GM20000 (cell line): ENCODE data around the gene IFI6.

Experiments used
- DNase-seq: peaks from one replicate; pipeline ENCODE4 v3.0.0; 2012; ENCODE audit warnings: low spot score
- TF ChIP-seq, protein P1 (sequence below): IDR thresholded peaks from 2 replicates; pipeline ENCODE4 v1.5.1; 2012; ENCODE audit warnings: mild to moderate bottlenecking, control low read depth; ENCODE audit errors: extremely low read depth, missing control alignments

Gene IFI6

GRCh38 chr1:27668808-27669723 is 2.9 kb downstream of the IFI6 start:
- DNase-seq: peak; percentile 84
- TF ChIP-seq, protein P1, sequence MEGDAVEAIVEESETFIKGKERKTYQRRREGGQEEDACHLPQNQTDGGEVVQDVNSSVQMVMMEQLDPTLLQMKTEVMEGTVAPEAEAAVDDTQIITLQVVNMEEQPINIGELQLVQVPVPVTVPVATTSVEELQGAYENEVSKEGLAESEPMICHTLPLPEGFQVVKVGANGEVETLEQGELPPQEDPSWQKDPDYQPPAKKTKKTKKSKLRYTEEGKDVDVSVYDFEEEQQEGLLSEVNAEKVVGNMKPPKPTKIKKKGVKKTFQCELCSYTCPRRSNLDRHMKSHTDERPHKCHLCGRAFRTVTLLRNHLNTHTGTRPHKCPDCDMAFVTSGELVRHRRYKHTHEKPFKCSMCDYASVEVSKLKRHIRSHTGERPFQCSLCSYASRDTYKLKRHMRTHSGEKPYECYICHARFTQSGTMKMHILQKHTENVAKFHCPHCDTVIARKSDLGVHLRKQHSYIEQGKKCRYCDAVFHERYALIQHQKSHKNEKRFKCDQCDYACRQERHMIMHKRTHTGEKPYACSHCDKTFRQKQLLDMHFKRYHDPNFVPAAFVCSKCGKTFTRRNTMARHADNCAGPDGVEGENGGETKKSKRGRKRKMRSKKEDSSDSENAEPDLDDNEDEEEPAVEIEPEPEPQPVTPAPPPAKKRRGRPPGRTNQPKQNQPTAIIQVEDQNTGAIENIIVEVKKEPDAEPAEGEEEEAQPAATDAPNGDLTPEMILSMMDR: peak; percentile 94

DNA sequence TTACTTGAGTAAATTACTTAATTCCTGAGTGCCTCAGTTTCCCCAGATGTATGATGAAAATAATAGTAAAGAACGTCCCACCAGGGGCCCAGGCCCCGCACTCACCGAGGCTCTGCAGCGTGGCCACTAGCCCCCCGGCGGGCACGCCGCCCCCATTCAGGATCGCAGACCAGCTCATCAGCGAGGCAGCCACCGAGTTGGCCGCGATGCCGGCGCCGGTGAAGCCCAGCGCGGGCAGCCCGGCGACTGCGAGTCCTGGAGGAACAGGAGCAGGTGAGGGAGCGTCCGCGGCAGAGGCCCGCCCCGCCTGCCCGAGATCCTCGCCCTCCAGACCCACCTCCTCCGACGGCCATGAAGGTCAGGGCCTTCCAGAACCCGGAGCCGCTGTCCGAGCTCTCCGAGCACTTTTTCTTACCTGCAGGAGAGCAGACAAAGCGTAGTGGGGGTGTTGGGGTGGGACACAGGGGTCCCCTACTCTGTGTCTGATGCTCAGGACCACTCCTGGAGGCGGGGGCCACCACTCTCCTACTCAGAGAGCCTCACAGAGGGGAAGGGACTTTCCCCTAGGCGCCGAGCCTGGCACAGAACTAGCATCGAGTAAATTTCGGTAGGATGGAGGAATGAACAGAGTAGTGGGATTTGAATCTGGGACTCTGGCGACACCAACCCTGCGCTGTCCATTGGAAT is 3.7 kb downstream of the IFI6 start:
- DNase-seq: no peak
- TF ChIP-seq, protein P1: no peak

- TF ChIP-seq, protein P1: no peak
- no peak for DNase-seq
These were observed 5.2 kb downstream of the IFI6 start for GRCh38 chr1:27666791-27667254.

DNA sequence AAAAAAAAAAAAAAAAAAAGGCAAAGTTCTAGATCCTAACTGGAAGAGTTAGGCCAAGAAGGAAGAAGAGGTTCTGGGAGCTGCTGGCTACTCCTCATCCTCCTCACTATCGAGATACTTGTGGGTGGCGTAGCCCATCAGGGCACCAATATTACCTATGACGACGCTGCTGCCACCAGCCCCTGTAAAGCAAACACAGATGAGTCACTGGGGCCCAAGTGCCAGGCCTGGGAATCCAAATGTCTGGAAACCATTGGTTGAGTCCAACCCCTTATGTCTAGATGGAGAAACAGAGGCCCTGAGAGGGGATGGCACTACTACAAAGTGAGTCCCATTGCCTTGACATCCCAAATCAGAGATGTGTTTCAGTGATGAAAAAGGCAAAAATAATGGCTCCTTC is 5.7 kb downstream of the IFI6 start:
- no peak for DNase-seq
- TF ChIP-seq, protein P1: no peak

GRCh38 chr1:27665016-27665651 is 6.9 kb downstream of the IFI6 start:
- TF ChIP-seq, protein P1: no peak
- DNase-seq: no peak

GRCh38 chr1:27664291-27664690 is 7.7 kb downstream of the IFI6 start:
- TF ChIP-seq, protein P1: no peak
- no peak for DNase-seq
